Neural progenitor cell (in vitro differentiated cells): Measurements from ENCODE around the gene CCSER1. TPM values are rescaled to one million over a fixed set of nuclear protein-coding genes. Genes with fewer than 3 reads are reported as not detected.
A peak's percentile ranks its signal among the peaks of the same experiment; 100 is the strongest.

Experiments used
- DNase-seq: peaks from one replicate; pipeline ENCODE4 v3.0.0-alpha.2; 2016; ENCODE audit warnings: low spot score
- H2AFZ ChIP-seq: fragments of 200-600 bp; sonication (generic); replicated peaks from 2 replicates; pipeline ENCODE4 v1.6.1; 2016; ENCODE audit warnings: antibody characterized with exemption
- H3F3A ChIP-seq: fragments of 200-600 bp; sonication (generic); 2 replicates; pipeline ENCODE4 v1.6.1; 2016; ENCODE audit warnings: antibody characterized with exemption, low read depth
- H3K27ac ChIP-seq: fragments of 200-600 bp; sonication (generic); 2 replicates; pipeline ENCODE4 v1.5.1; 2016; ENCODE audit warnings: mild to moderate bottlenecking
- H3K27me3 ChIP-seq: fragments of 200-600 bp; sonication (generic); 2 replicates; pipeline ENCODE4 v1.6.1; 2016; ENCODE audit warnings: mild to moderate bottlenecking, moderate library complexity
- H3K36me3 ChIP-seq: fragments of 200-600 bp; sonication (generic); 2 replicates; pipeline ENCODE4 v1.5.1; 2016
- H3K4me1 ChIP-seq: fragments of 200-600 bp; sonication (generic); 2 replicates; pipeline ENCODE4 v1.6.1; 2016; ENCODE audit warnings: mixed run types
- H3K4me2 ChIP-seq: fragments of 200-600 bp; sonication (generic); 2 replicates; pipeline ENCODE4 v1.6.1; 2016
- H3K4me3 ChIP-seq: fragments of 200-600 bp; sonication (generic); 2 replicates; pipeline ENCODE4 v1.5.1; 2016
- H3K79me2 ChIP-seq: fragments of 200-600 bp; sonication (generic); 2 replicates; pipeline ENCODE4 v1.6.1; 2016; ENCODE audit warnings: low read depth
- H3K9ac ChIP-seq: fragments of 200-600 bp; sonication (generic); 2 replicates; pipeline ENCODE4 v1.6.1; 2016
- H3K9me3 ChIP-seq: fragments of 200-600 bp; sonication (generic); 2 replicates; pipeline ENCODE4 v1.5.1; 2016; ENCODE audit warnings: low read depth
- H4K20me1 ChIP-seq: fragments of 200-600 bp; sonication (generic); 2 replicates; pipeline ENCODE4 v1.6.1; 2016; ENCODE audit warnings: low read depth
- H3K27ac Mint-ChIP-seq: 3 replicates; pipeline ENCODE4 v1.8.0; 2021; ENCODE audit warnings: mixed read lengths
- H3K27me3 Mint-ChIP-seq: 2 replicates; pipeline ENCODE4 v1.8.0; 2022; ENCODE audit warnings: low read depth, mild to moderate bottlenecking, inconsistent platforms, moderate library complexity, mixed read lengths; ENCODE audit not compliant: insufficient read depth
- H3K36me3 Mint-ChIP-seq: 3 replicates; pipeline ENCODE4 v1.8.0; 2021; ENCODE audit warnings: mixed read lengths
- H3K4me1 Mint-ChIP-seq: 3 replicates; pipeline ENCODE4 v1.8.0; 2021; ENCODE audit warnings: mixed read lengths
- H3K4me3 Mint-ChIP-seq: 3 replicates; pipeline ENCODE4 v1.8.0; 2021; ENCODE audit warnings: mild to moderate bottlenecking, moderate library complexity, mixed read lengths
- H3K9me3 Mint-ChIP-seq: 3 replicates; pipeline ENCODE4 v1.8.0; 2020; ENCODE audit warnings: mixed read lengths
- EZH2 ChIP-seq: fragments of 200-600 bp; sonication (generic); IDR thresholded peaks from 2 replicates; pipeline ENCODE4 v1.6.1; 2017; ENCODE audit warnings: antibody characterized with exemption, mild to moderate bottlenecking, moderate library complexity
- EZH2phosphoT487 ChIP-seq: fragments of 200-600 bp; sonication (generic); IDR thresholded peaks from 2 replicates; pipeline ENCODE4 v1.6.1; 2017; ENCODE audit warnings: antibody characterized with exemption
- total RNA-seq: library from RNA; depleted of rRNA; stranded (reverse); fragments of >200 nt; gene quantifications from 2 replicates; pipeline ENCODE4 v1.2.3, GENCODE V29; 2015; ENCODE audit warnings: low replicate concordance
- TF ChIP-seq, protein P1 (sequence below): fragments of 200-600 bp; sonication (generic); IDR thresholded peaks from 2 replicates; pipeline ENCODE4 v1.5.1; 2017; ENCODE audit warnings: antibody characterized with exemption, mild to moderate bottlenecking

Gene CCSER1
- total RNA-seq, 1 donor from 2014 or later: 0.77 TPM

GRCh38 chr4:90137555-90137954, 10.4 kb downstream of the CCSER1 start:
- no peak overlapping the region for H3K4me2 ChIP-seq
- TF ChIP-seq EZH2 (no peak), EZH2phosphoT487 (no peak)
- Mint-ChIP-seq H3K4me3 (no peak overlapping the region), H3K27ac (no peak overlapping the region), H3K36me3 (no peaks in the 10 kb centered on the region), H3K4me1 (peaks cover 6% of the 10 kb centered on the region), H3K27me3 (no peaks in the 10 kb centered on the region), H3K9me3 (no peaks in the 10 kb centered on the region)
- no peaks in the 10 kb centered on the region for H3K36me3 ChIP-seq
- no peaks in the 10 kb centered on the region for H3K79me2 ChIP-seq
- H3K4me3 ChIP-seq: no peak overlapping the region
- no peaks in the 10 kb centered on the region for H3F3A ChIP-seq
- peaks cover 19% of the 10 kb centered on the region for H3K27me3 ChIP-seq
- H3K27ac ChIP-seq: no peak overlapping the region
- no peaks in the 10 kb centered on the region for H3K9me3 ChIP-seq
- no peak overlapping the region for H2AFZ ChIP-seq
- H3K9ac ChIP-seq: no peak overlapping the region
- H4K20me1 ChIP-seq: no peaks in the 10 kb centered on the region
- peak; percentile 40 for DNase-seq
- no peaks in the 10 kb centered on the region for H3K4me1 ChIP-seq

DNA sequence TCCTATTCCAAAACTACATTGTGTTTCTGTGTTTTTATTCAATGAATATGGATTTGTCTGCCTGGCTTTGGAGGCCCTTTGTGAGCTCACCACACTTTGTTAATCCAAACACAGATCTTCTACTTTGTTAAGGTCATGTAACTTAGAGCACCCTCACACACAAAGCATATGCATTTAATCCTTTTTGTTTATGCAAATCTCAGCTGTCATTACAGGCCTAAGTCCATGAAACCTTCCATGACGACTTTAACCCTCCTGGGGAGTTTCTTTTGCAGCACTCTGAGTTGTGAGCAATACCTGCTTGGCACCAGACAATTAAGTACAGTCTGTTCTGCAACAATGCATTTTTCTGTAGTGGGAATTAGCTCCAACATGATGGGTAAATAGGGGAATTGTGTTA, 14.9 kb downstream of the CCSER1 start:
- Mint-ChIP-seq H3K4me3 (no peak overlapping the region), H3K36me3 (no peaks in the 10 kb centered on the region), H3K27ac (no peak overlapping the region), H3K4me1 (peaks cover 9% of the 10 kb centered on the region), H3K27me3 (no peaks in the 10 kb centered on the region), H3K9me3 (no peaks in the 10 kb centered on the region)
- Histone ChIP-seq H3K9me3 (no peaks in the 10 kb centered on the region), H3F3A (no peaks in the 10 kb centered on the region), H3K4me3 (no peak overlapping the region), H3K4me1 (no peaks in the 10 kb centered on the region), H3K4me2 (no peak overlapping the region), H3K36me3 (no peaks in the 10 kb centered on the region), H3K9ac (no peak overlapping the region), H4K20me1 (no peaks in the 10 kb centered on the region), H3K79me2 (no peaks in the 10 kb centered on the region), H3K27me3 (no peaks in the 10 kb centered on the region), H3K27ac (no peak overlapping the region), H2AFZ (no peak overlapping the region)
- peak; percentile 20 for DNase-seq
- TF ChIP-seq EZH2phosphoT487 (no peak), EZH2 (no peak)
- TF ChIP-seq, protein P1, sequence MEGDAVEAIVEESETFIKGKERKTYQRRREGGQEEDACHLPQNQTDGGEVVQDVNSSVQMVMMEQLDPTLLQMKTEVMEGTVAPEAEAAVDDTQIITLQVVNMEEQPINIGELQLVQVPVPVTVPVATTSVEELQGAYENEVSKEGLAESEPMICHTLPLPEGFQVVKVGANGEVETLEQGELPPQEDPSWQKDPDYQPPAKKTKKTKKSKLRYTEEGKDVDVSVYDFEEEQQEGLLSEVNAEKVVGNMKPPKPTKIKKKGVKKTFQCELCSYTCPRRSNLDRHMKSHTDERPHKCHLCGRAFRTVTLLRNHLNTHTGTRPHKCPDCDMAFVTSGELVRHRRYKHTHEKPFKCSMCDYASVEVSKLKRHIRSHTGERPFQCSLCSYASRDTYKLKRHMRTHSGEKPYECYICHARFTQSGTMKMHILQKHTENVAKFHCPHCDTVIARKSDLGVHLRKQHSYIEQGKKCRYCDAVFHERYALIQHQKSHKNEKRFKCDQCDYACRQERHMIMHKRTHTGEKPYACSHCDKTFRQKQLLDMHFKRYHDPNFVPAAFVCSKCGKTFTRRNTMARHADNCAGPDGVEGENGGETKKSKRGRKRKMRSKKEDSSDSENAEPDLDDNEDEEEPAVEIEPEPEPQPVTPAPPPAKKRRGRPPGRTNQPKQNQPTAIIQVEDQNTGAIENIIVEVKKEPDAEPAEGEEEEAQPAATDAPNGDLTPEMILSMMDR: no peak

GRCh38 chr4:90145319-90145718, 18.1 kb downstream of the CCSER1 start:
- no peaks in the 10 kb centered on the region for H3K36me3 ChIP-seq
- Mint-ChIP-seq H3K4me3 (no peak overlapping the region), H3K27me3 (no peaks in the 10 kb centered on the region), H3K36me3 (no peaks in the 10 kb centered on the region), H3K9me3 (no peaks in the 10 kb centered on the region), H3K4me1 (peaks cover 9% of the 10 kb centered on the region), H3K27ac (no peak overlapping the region)
- H3K27me3 ChIP-seq: no peaks in the 10 kb centered on the region
- no peak overlapping the region for H3K9ac ChIP-seq
- no peaks in the 10 kb centered on the region for H3K79me2 ChIP-seq
- H3F3A ChIP-seq: no peaks in the 10 kb centered on the region
- H2AFZ ChIP-seq: no peak overlapping the region
- H3K4me3 ChIP-seq: no peak overlapping the region
- TF ChIP-seq EZH2phosphoT487 (no peak), EZH2 (no peak)
- TF ChIP-seq, protein P1: no peak
- no peaks in the 10 kb centered on the region for H3K4me1 ChIP-seq
- no peak overlapping the region for H3K27ac ChIP-seq
- no peak for DNase-seq
- H3K9me3 ChIP-seq: no peaks in the 10 kb centered on the region
- H4K20me1 ChIP-seq: no peaks in the 10 kb centered on the region
- H3K4me2 ChIP-seq: no peak overlapping the region

- Mint-ChIP-seq H3K27me3 (no peaks in the 10 kb centered on the region), H3K36me3 (no peaks in the 10 kb centered on the region), H3K4me3 (no peak overlapping the region), H3K9me3 (no peaks in the 10 kb centered on the region), H3K27ac (no peak overlapping the region), H3K4me1 (peaks cover 9% of the 10 kb centered on the region)
- Histone ChIP-seq H3K27ac (no peak overlapping the region), H3K9ac (no peak overlapping the region), H3K36me3 (no peaks in the 10 kb centered on the region), H2AFZ (no peak overlapping the region), H3K9me3 (no peaks in the 10 kb centered on the region), H3K27me3 (no peaks in the 10 kb centered on the region), H3K4me2 (no peak overlapping the region), H4K20me1 (no peaks in the 10 kb centered on the region), H3K4me1 (no peaks in the 10 kb centered on the region), H3F3A (no peaks in the 10 kb centered on the region), H3K79me2 (no peaks in the 10 kb centered on the region), H3K4me3 (no peak overlapping the region)
- DNase-seq: no peak
- no peak for TF ChIP-seq EZH2
- TF ChIP-seq, protein P1: no peak
- TF ChIP-seq EZH2phosphoT487: no peak
Observed at GRCh38 chr4:90146306-90146705, 19.1 kb downstream of the CCSER1 start.
